GM23248 (cell line): ENCODE data around the gene CMIP.

Experiments
- EZH2 ChIP-seq: fragments of 200-600 bp; sonication (generic); IDR thresholded peaks from 2 replicates; pipeline ENCODE4 v1.6.1; 2018; ENCODE audit warnings: antibody characterized with exemption, mild to moderate bottlenecking; ENCODE audit not compliant: insufficient read depth, poor library complexity, severe bottlenecking
- EZH2phosphoT487 ChIP-seq: fragments of 200-600 bp; sonication (generic); IDR thresholded peaks from 2 replicates; pipeline ENCODE4 v1.6.1; 2018; ENCODE audit warnings: antibody characterized with exemption, moderate library complexity, mild to moderate bottlenecking, low read depth; ENCODE audit not compliant: insufficient read depth

GRCh38 chr16:81550432-81550808 lies 105.8 kb downstream of the CMIP start:
- no peak for TF ChIP-seq EZH2
- no peak for TF ChIP-seq EZH2phosphoT487
